Activated naive CD8-positive, alpha-beta T cell treated with anti-CD3 and anti-CD28 coated beads for 36 hours (primary cell): ENCODE results near the gene PLXNB2. TPM values are rescaled to one million over a fixed set of nuclear protein-coding genes. Genes with fewer than 3 reads are reported as not detected.

Source experiments
- DNase-seq: peaks from one replicate; pipeline ENCODE4 v3.0.0; 2021
- H3K27ac Mint-ChIP-seq: one replicate; pipeline ENCODE4 v1.8.0; 2022; ENCODE audit warnings: mild to moderate bottlenecking, moderate library complexity, mixed read lengths
- H3K27me3 Mint-ChIP-seq: one replicate; pipeline ENCODE4 v1.8.0; 2022; ENCODE audit warnings: mild to moderate bottlenecking, mixed read lengths
- H3K36me3 Mint-ChIP-seq: one replicate; pipeline ENCODE4 v1.8.0; 2021; ENCODE audit warnings: mild to moderate bottlenecking, mixed read lengths
- H3K4me1 Mint-ChIP-seq: one replicate; pipeline ENCODE4 v1.8.0; 2021; ENCODE audit warnings: mixed read lengths
- H3K4me3 Mint-ChIP-seq: one replicate; pipeline ENCODE4 v1.8.0; 2022; ENCODE audit warnings: mild to moderate bottlenecking, moderate library complexity, mixed read lengths
- H3K9me3 Mint-ChIP-seq: one replicate; pipeline ENCODE4 v1.8.0; 2022; ENCODE audit warnings: mixed read lengths
- total RNA-seq, 2 experiments: library from RNA; stranded (reverse); gene quantifications; one replicate each; pipeline ENCODE4 v1.2.3, GENCODE V29; 2021

PLXNB2 gene
- total RNA-seq, 2 experiments from 2014 or later = 16.1 to 16.8 TPM

GRCh38 chr22:50287731-50288130 is 19.7 kb downstream of the PLXNB2 start:
- H3K27me3 Mint-ChIP-seq = peaks cover 6% of the 10 kb centered on the region

DNA sequence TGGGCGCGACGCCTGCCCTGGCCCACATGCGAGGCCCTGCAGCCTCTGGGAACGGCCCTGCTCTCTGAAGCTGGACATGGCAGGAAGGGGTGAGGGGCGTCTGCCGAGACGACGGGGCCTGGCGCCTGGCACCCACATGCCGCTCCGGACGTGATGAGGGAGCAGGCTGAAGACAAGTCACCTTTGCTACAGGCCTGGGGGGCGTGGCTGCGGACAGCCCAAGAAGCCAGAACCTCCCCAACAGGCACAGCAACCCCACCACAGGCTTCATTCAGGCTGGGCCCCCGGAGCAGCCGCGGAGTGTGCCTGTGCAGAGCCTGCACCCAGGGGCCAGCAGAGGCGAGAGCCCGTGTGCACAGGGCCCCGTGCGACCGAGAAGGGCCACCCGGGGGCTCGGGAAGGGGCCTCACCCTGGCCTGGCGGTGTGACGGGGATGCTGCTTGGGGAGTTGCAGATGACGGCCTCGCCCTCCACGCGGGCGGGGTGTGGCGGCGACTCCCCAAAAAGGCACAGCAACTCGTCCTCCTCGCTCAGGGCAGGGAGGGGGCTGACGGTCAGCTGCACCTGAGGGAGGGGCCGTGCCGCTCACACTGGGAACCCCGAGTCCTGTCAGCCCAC is 20.6 kb downstream of the PLXNB2 start:
- no peak overlapping the region for H3K27ac Mint-ChIP-seq
- H3K36me3 Mint-ChIP-seq = no peaks in the 10 kb centered on the region
- no peak overlapping the region for H3K4me3 Mint-ChIP-seq
- peaks cover under 1% of the 10 kb centered on the region for H3K4me1 Mint-ChIP-seq
- H3K27me3 Mint-ChIP-seq = peaks cover 3% of the 10 kb centered on the region
- no peak for DNase-seq
- no peaks in the 10 kb centered on the region for H3K9me3 Mint-ChIP-seq

More at GRCh38 chr22:50287731-50288130, 19.7 kb downstream of the PLXNB2 start:
- Mint-ChIP-seq H3K36me3 (no peaks in the 10 kb centered on the region), H3K27ac (no peak overlapping the region), H3K9me3 (no peaks in the 10 kb centered on the region), H3K4me1 (peaks cover 8% of the 10 kb centered on the region), H3K4me3 (no peak overlapping the region)
- DNase-seq = no peak

DNA sequence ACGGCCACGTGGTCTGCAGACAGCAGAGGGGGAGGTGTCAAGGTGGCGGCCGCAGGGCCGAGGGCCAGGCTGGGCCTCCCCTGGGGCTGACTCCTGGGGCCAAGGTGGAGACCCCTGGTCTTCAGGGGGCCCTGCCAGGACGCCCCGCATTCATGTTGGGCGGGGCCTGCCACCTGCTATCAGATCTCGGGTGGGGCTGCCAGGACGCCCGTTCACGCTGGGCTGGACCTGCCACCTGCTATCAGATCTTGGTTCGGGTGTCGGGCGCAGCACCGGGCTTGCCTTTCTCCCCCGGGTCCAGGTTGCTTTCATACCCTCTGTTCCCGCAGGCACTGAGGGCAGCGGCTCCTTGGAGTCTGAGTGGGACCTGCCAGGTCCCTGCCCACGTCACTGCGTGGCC is 21.2 kb downstream of the PLXNB2 start:
- H3K4me3 Mint-ChIP-seq = no peak overlapping the region
- H3K9me3 Mint-ChIP-seq = no peaks in the 10 kb centered on the region
- no peak for DNase-seq
- no peak overlapping the region for H3K27ac Mint-ChIP-seq
- H3K27me3 Mint-ChIP-seq = no peaks in the 10 kb centered on the region
- H3K4me1 Mint-ChIP-seq = no peaks in the 10 kb centered on the region
- no peaks in the 10 kb centered on the region for H3K36me3 Mint-ChIP-seq

GRCh38 chr22:50285568-50286229 is 21.7 kb downstream of the PLXNB2 start:
- H3K36me3 Mint-ChIP-seq = no peaks in the 10 kb centered on the region
- no peaks in the 10 kb centered on the region for H3K9me3 Mint-ChIP-seq
- no peak overlapping the region for H3K4me3 Mint-ChIP-seq
- no peaks in the 10 kb centered on the region for H3K4me1 Mint-ChIP-seq
- DNase-seq = no peak
- H3K27ac Mint-ChIP-seq = no peak overlapping the region
- no peaks in the 10 kb centered on the region for H3K27me3 Mint-ChIP-seq

GRCh38 chr22:50284479-50284878 is 23.0 kb downstream of the PLXNB2 start:
- Mint-ChIP-seq H3K4me1 (no peaks in the 10 kb centered on the region), H3K4me3 (no peak overlapping the region), H3K27ac (no peak overlapping the region), H3K9me3 (no peaks in the 10 kb centered on the region), H3K36me3 (peaks cover 1% of the 10 kb centered on the region), H3K27me3 (no peaks in the 10 kb centered on the region)
- DNase-seq = no peak

DNA sequence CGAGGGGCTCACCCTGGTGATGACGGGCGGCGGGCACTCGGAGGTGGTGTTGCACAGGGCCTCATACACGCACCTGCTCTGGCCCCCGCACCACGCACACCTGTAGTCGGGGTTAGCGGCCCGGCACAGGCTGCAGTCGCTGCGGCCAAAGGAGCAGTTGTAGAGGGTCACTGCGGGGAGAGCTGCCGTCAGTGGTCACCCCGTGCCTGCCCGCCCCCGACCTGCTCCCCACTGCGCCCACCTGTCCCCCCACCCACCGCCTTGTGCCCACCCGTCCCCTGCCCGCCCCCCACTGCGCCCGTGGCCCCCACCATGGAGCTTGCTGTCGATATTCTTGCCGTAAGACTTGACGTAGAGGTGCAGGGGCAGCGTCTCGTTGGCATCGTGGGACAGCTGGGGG is 23.6 kb downstream of the PLXNB2 start:
- Mint-ChIP-seq H3K27me3 (no peaks in the 10 kb centered on the region), H3K27ac (no peak overlapping the region), H3K36me3 (peaks cover 1% of the 10 kb centered on the region), H3K4me3 (no peak overlapping the region), H3K9me3 (no peaks in the 10 kb centered on the region), H3K4me1 (no peaks in the 10 kb centered on the region)
- DNase-seq = no peak

DNA sequence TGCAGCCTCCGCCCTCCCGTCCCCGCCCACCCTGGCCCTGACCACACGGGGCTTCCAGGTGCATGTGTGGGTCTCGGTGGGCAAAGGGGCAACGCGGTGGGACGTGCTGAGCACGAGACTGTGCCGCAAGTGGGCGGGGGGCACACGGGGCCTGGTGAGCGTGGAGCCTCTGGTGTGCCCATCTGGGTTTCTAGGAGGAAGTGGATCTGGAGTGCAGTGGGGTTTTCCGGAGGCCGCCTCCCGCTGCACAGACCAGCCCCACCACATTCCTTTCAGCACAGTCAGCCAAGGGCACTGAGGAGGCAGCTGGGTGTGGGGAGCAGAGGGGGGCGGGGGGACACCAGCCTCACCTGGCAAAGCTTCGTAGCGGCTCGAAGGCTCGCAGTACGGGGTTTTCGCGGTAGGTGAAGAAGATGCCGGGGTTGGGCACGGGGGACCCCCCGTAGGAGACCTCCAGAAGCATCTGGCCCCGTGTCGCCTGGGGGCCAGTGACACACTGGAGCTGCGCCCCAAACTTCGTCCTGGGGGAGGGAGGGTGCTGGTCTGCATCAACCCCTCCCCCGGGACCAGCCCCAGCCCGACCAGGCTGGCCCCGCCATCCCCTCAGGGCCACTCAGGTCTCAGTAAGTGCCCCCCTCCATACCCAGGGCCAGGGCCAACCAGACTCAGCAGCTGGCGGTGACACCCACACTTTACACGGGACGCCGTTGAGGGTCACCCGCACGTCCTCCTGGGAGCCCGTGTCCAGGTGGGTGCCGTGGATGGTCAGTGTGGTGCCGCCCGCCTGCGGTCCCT is 24.9 kb downstream of the PLXNB2 start:
- Mint-ChIP-seq H3K4me1 (no peaks in the 10 kb centered on the region), H3K9me3 (no peaks in the 10 kb centered on the region), H3K36me3 (peaks cover 1% of the 10 kb centered on the region), H3K27me3 (no peaks in the 10 kb centered on the region), H3K4me3 (no peak overlapping the region), H3K27ac (no peak overlapping the region)
- DNase-seq = no peak

DNA sequence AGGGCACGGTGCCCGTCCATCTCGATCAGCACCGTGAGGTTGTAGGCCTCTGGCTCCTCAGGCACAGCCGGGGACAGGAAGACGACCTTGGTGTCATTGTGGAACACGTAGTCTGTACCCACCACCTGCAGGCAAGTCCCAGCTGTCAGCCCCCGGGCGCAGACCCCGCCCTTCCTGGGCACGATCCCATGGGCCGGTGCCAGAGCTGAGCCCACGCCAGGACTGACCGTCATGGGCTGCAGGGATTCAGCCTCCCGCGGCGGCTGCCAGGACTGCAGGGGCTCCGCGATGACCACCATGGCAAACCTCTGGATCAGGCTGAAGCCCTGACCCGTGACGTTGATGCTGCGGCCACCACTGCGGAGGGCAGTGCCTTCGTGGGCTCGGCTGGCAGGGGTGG is 25.5 kb downstream of the PLXNB2 start:
- H3K4me1 Mint-ChIP-seq = no peaks in the 10 kb centered on the region
- no peaks in the 10 kb centered on the region for H3K9me3 Mint-ChIP-seq
- H3K4me3 Mint-ChIP-seq = no peak overlapping the region
- DNase-seq = no peak
- H3K27me3 Mint-ChIP-seq = no peaks in the 10 kb centered on the region
- H3K27ac Mint-ChIP-seq = no peak overlapping the region
- H3K36me3 Mint-ChIP-seq = peaks cover 1% of the 10 kb centered on the region

GRCh38 chr22:50281384-50281760 is 26.1 kb downstream of the PLXNB2 start:
- Mint-ChIP-seq H3K27me3 (no peaks in the 10 kb centered on the region), H3K4me1 (no peaks in the 10 kb centered on the region), H3K36me3 (peaks cover 1% of the 10 kb centered on the region), H3K4me3 (no peak overlapping the region), H3K27ac (no peak overlapping the region), H3K9me3 (no peaks in the 10 kb centered on the region)
- DNase-seq = no peak

DNA sequence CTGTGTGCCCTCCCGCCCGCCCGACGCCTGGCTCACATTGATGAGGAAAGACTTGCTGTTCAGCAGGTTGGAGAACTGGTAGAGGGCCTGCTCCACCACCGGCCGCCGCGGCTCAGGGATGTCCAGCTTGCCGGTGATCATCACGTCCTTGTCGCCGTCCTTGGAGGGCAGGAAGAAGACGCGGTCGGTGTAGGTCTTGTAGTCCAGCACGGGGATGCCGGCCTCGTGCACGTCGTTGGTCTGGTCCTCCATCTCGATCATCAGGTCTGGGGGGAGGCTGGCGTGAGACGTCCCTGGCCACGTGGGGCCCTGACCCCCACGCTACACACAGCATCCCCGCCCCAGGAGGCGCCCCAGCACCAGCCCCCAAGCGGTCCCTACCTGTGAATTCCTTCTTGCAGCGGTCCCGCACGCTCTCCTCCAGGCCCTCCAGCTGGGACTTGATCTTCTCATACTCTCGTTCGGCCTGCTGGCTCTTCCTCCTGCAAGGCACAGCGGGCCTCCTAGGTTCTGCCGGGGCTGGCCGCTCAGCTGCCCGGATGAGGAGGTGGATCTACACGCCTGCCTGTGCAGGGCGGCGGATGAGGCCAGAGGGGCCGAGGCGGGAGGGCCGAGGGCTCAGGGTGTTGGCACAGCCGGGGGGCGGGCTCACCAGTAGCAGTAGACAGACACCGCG is 26.6 kb downstream of the PLXNB2 start:
- Mint-ChIP-seq H3K4me1 (no peaks in the 10 kb centered on the region), H3K9me3 (no peaks in the 10 kb centered on the region), H3K27me3 (no peaks in the 10 kb centered on the region), H3K27ac (no peak overlapping the region), H3K4me3 (no peak overlapping the region), H3K36me3 (peaks cover 1% of the 10 kb centered on the region)
- DNase-seq = no peak

- no peaks in the 10 kb centered on the region for H3K27me3 Mint-ChIP-seq
- no peaks in the 10 kb centered on the region for H3K9me3 Mint-ChIP-seq
- no peaks in the 10 kb centered on the region for H3K4me1 Mint-ChIP-seq
- no peak for DNase-seq
- no peak overlapping the region for H3K4me3 Mint-ChIP-seq
- no peak overlapping the region for H3K27ac Mint-ChIP-seq
- H3K36me3 Mint-ChIP-seq = peaks cover 1% of the 10 kb centered on the region
Observed at GRCh38 chr22:50280022-50280707, 27.3 kb downstream of the PLXNB2 start.

- Mint-ChIP-seq H3K27ac (no peak overlapping the region), H3K27me3 (peaks cover 1% of the 10 kb centered on the region), H3K4me1 (no peaks in the 10 kb centered on the region), H3K4me3 (no peak overlapping the region), H3K36me3 (peaks cover 2% of the 10 kb centered on the region), H3K9me3 (no peaks in the 10 kb centered on the region)
- DNase-seq = no peak
Observed at GRCh38 chr22:50278956-50279619, 28.4 kb downstream of the PLXNB2 start.

DNA sequence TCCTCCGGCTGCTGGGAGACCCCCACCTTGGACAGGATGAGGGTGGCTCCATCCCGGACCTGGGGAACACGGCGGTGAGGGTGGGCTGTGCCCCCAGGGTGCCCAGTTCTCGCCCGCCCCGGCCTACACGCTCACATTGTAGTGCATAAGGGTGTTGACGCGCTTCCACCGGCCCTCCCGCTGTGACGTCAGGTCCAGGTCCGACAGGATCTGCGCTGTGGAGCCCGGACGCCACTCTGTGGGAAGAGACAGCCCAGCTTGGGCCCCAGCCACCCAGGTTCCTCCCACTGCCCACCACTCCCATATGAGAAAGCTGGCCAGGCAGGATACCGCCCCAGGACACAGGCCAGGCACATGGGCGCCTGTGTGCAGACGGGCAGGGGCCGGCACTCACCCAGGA is 29.0 kb downstream of the PLXNB2 start:
- Mint-ChIP-seq H3K4me1 (peaks cover 2% of the 10 kb centered on the region), H3K27me3 (peaks cover 6% of the 10 kb centered on the region), H3K9me3 (no peaks in the 10 kb centered on the region), H3K4me3 (no peak overlapping the region), H3K27ac (no peak overlapping the region), H3K36me3 (peaks cover 3% of the 10 kb centered on the region)
- DNase-seq = no peak

GRCh38 chr22:50277761-50278160 is 29.7 kb downstream of the PLXNB2 start:
- Mint-ChIP-seq H3K27me3 (peaks cover 8% of the 10 kb centered on the region), H3K27ac (no peak overlapping the region), H3K36me3 (peaks cover 3% of the 10 kb centered on the region), H3K9me3 (no peaks in the 10 kb centered on the region), H3K4me3 (no peak overlapping the region), H3K4me1 (peaks cover 2% of the 10 kb centered on the region)
- no peak for DNase-seq
